Measurements from ENCODE around the gene THSD4. TPM values are rescaled to one million over a fixed set of nuclear protein-coding genes. Genes with fewer than 3 reads are reported as not detected.

Gene THSD4
- total RNA-seq, 2 experiments from 2014 or later: not detected

DNA sequence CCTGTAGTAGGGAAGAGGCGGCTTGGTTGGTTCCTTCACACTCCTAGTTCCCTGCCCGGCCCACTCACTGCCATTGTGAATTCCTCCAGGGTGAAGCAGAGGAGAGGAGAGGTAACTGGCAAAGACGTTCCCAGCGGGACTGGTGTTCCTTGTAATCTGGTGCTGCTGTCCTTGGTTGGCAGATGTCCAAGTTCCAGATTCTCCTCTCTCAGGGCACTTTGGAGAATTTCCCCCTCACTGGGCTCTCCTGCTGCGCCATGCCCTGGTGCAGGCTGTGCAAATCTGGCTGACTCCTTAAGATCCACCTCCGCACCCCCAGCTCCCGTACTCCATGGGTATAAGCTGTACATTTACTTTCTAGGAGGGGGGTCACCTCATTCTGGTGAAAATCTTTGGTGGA lies 37.3 kb downstream of the THSD4 start:
- Histone ChIP-seq H3K4me3 (ENCODE audit: low read depth, low read length, poor library complexity, severe bottlenecking) (no peak overlapping the region), H3K4me1 (ENCODE audit: insufficient read depth, low read length, poor library complexity, severe bottlenecking) (no peaks in the 10 kb centered on the region), H3K79me2 (ENCODE audit: insufficient read depth, low read depth, low read length) (no peaks in the 10 kb centered on the region), H2AFZ (ENCODE audit: low read length) (no peak overlapping the region), H4K20me1 (ENCODE audit: insufficient read depth, low read length) (no peaks in the 10 kb centered on the region), H3K9me3 (ENCODE audit: low read length) (no peaks in the 10 kb centered on the region), H3K9me2 (ENCODE audit: insufficient read depth, low read length) (no peaks in the 10 kb centered on the region), H3K36me3 (ENCODE audit: insufficient read depth, low read length) (no peaks in the 10 kb centered on the region), H3K27ac (ENCODE audit: low read depth, low read length, poor library complexity, severe bottlenecking) (no peak overlapping the region), H3K4me2 (ENCODE audit: low read length) (no peak overlapping the region)
- BruUV-seq (replicated peaks): no TSS peak
- intact Hi-C loops (cut with micrococcal nuclease; ENCODE audit: unreplicated experiment): no loop called here
- TF ChIP-seq, protein P1, sequence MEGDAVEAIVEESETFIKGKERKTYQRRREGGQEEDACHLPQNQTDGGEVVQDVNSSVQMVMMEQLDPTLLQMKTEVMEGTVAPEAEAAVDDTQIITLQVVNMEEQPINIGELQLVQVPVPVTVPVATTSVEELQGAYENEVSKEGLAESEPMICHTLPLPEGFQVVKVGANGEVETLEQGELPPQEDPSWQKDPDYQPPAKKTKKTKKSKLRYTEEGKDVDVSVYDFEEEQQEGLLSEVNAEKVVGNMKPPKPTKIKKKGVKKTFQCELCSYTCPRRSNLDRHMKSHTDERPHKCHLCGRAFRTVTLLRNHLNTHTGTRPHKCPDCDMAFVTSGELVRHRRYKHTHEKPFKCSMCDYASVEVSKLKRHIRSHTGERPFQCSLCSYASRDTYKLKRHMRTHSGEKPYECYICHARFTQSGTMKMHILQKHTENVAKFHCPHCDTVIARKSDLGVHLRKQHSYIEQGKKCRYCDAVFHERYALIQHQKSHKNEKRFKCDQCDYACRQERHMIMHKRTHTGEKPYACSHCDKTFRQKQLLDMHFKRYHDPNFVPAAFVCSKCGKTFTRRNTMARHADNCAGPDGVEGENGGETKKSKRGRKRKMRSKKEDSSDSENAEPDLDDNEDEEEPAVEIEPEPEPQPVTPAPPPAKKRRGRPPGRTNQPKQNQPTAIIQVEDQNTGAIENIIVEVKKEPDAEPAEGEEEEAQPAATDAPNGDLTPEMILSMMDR (conservative IDR thresholded peaks at IDR 0.05; ENCODE audit: low read length): no peak
- no peak for TF ChIP-seq EZH2phosphoT487 (IDR thresholded peaks at IDR 0.05; ENCODE audit: borderline replicate concordance, low read depth, low read length)
- no peak for DNase-seq (ENCODE audit: low spot score)
- CTCF ChIA-PET (ENCODE audit: unreplicated experiment): no interaction called here
- POLR2A ChIA-PET: no interaction called here

DNA sequence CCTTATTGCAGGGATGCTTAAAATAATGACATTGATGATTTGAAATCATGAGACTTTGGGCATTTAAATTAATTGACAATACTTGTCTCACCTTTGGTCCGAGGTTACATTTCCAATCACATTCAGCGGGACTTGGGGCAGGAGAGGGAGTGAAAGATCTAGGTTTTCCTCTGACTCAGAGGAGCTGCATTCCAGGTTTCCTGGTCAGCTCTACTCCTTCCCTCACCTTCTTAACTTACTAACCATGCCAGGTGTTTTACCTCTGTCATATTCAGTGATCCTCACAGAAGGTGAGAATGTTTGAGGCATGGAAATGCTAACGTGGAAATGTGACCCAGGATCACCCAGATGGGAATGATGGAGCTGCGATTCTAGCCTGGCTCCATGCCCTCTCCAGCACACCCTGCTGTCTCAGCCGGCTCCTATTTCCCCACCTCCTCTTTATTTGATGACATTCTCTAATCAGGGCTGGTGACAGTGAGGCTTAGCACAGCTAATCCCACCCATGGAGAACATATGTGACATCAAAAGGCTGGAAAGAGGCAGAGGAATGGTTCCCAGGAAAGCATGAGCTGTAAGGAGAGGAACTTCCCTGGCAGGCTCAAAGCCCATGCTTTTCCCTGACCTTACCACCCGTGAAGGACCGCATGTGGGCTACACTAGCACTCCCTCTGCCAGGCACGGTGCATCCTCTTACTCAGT lies 38.7 kb downstream of the THSD4 start:
- H3K9me3 ChIP-seq (ENCODE audit: low read length): no peaks in the 10 kb centered on the region
- H3K79me2 ChIP-seq (ENCODE audit: insufficient read depth, low read depth, low read length): no peaks in the 10 kb centered on the region
- TF ChIP-seq, protein P1 (conservative IDR thresholded peaks at IDR 0.05; ENCODE audit: low read length): no peak
- no peak for TF ChIP-seq EZH2phosphoT487 (IDR thresholded peaks at IDR 0.05; ENCODE audit: borderline replicate concordance, low read depth, low read length)
- H4K20me1 ChIP-seq (ENCODE audit: insufficient read depth, low read length): no peaks in the 10 kb centered on the region
- CTCF ChIA-PET (ENCODE audit: unreplicated experiment): no interaction called here
- no peaks in the 10 kb centered on the region for H3K4me1 ChIP-seq (ENCODE audit: insufficient read depth, low read length, poor library complexity, severe bottlenecking)
- H3K4me2 ChIP-seq (ENCODE audit: low read length): no peak overlapping the region
- no peak overlapping the region for H2AFZ ChIP-seq (ENCODE audit: low read length)
- intact Hi-C loops (cut with micrococcal nuclease; ENCODE audit: unreplicated experiment): no loop called here
- H3K27ac ChIP-seq (ENCODE audit: low read depth, low read length, poor library complexity, severe bottlenecking): no peak overlapping the region
- BruUV-seq (replicated peaks): no TSS peak
- no peak overlapping the region for H3K4me3 ChIP-seq (ENCODE audit: low read depth, low read length, poor library complexity, severe bottlenecking)
- no peaks in the 10 kb centered on the region for H3K9me2 ChIP-seq (ENCODE audit: insufficient read depth, low read length)
- DNase-seq (ENCODE audit: low spot score): no peak
- POLR2A ChIA-PET: no interaction called here
- H3K36me3 ChIP-seq (ENCODE audit: insufficient read depth, low read length): no peaks in the 10 kb centered on the region

- H4K20me1 ChIP-seq (ENCODE audit: insufficient read depth, low read length): no peaks in the 10 kb centered on the region
- ChIA-PET POLR2A (no interaction called here), CTCF (ENCODE audit: unreplicated experiment) (no interaction called here)
- H3K4me1 ChIP-seq (ENCODE audit: insufficient read depth, low read length, poor library complexity, severe bottlenecking): no peaks in the 10 kb centered on the region
- H3K27ac ChIP-seq (ENCODE audit: low read depth, low read length, poor library complexity, severe bottlenecking): no peak overlapping the region
- H3K4me3 ChIP-seq (ENCODE audit: low read depth, low read length, poor library complexity, severe bottlenecking): no peak overlapping the region
- BruUV-seq (replicated peaks): no TSS peak
- no peak for DNase-seq (ENCODE audit: low spot score)
- H3K79me2 ChIP-seq (ENCODE audit: insufficient read depth, low read depth, low read length): no peaks in the 10 kb centered on the region
- no peaks in the 10 kb centered on the region for H3K9me3 ChIP-seq (ENCODE audit: low read length)
- no peaks in the 10 kb centered on the region for H3K36me3 ChIP-seq (ENCODE audit: insufficient read depth, low read length)
- no peaks in the 10 kb centered on the region for H3K9me2 ChIP-seq (ENCODE audit: insufficient read depth, low read length)
- intact Hi-C loops (cut with micrococcal nuclease; ENCODE audit: unreplicated experiment): no loop called here
- TF ChIP-seq, protein P1 (conservative IDR thresholded peaks at IDR 0.05; ENCODE audit: low read length): no peak
- no peak for TF ChIP-seq EZH2phosphoT487 (IDR thresholded peaks at IDR 0.05; ENCODE audit: borderline replicate concordance, low read depth, low read length)
- H3K4me2 ChIP-seq (ENCODE audit: low read length): no peak overlapping the region
- H2AFZ ChIP-seq (ENCODE audit: low read length): no peak overlapping the region
Measured at GRCh38 chr15:71154607-71155200, 39.4 kb downstream of the THSD4 start.
